H1 (cell line): Measurements from ENCODE around the gene MAP2K5.

Experiments
- CBX8 ChIP-seq: fragments of 300-800, 300-1000 bp; sonication (generic); IDR thresholded peaks from 2 replicates; pipeline ENCODE4 v1.7.1; 2016; ENCODE audit warnings: low read depth, low read length, borderline replicate concordance
- CTCF ChIP-seq, 3 experiments: IDR thresholded peaks; 1 replicate in 2 of 3; 2 replicates in 1 of 3; pipeline versions ENCODE4 v1.5.1 to v1.6.1; 2011; ENCODE audit warnings: low read length in 3 of 3, mild to moderate bottlenecking in 3 of 3, inconsistent platforms in 2 of 3, low read depth in 1 of 3, moderate library complexity in 1 of 3; ENCODE audit not compliant: insufficient read depth in 1 of 3; ENCODE audit errors: control extremely low read depth in 1 of 3
- GABPA ChIP-seq: IDR thresholded peaks from 2 replicates; pipeline ENCODE4 v1.6.1; 2011; ENCODE audit warnings: mild to moderate bottlenecking, low read length, moderate library complexity, borderline replicate concordance; ENCODE audit not compliant: insufficient read depth
- HDAC2 ChIP-seq, 2 experiments: fragments of 300-600 bp in 1 of 2; sonication (generic) in 1 of 2; IDR thresholded peaks; 2 replicates each; pipeline ENCODE4 v1.6.1; 2011 to 2012; ENCODE audit warnings: low read depth in 2 of 2, low read length in 2 of 2, mild to moderate bottlenecking in 2 of 2, moderate library complexity in 2 of 2, borderline replicate concordance in 1 of 2, inconsistent platforms in 1 of 2
- MAX ChIP-seq: IDR thresholded peaks from 2 replicates; pipeline ENCODE4 v1.6.1; 2012; ENCODE audit warnings: inconsistent platforms
- POLR2A ChIP-seq, 2 experiments: IDR thresholded peaks; 1 replicate in 1 of 2; 2 replicates in 1 of 2; pipeline ENCODE4 v1.6.1; 2011; ENCODE audit warnings: low read depth in 2 of 2, low read length in 2 of 2, mild to moderate bottlenecking in 2 of 2; ENCODE audit errors: control extremely low read depth in 1 of 2
- SIN3A ChIP-seq, 2 experiments: IDR thresholded peaks in 1 of 2; conservative IDR thresholded peaks in 1 of 2; 2 replicates each; pipeline ENCODE4 v1.6.1; 2011 to 2012; ENCODE audit warnings: low read length in 2 of 2, improper control_type of control experiment in 1 of 2, low read depth in 1 of 2, mild to moderate bottlenecking in 1 of 2
- ZNF274 ChIP-seq: IDR thresholded peaks from 2 replicates; pipeline ENCODE4 v1.7.0; 2012; ENCODE audit warnings: low read length, borderline replicate concordance; ENCODE audit errors: extremely low read depth

GRCh38 chr15:67717776-67718175 lies 175.3 kb downstream of the MAP2K5 start:
- TF ChIP-seq GABPA (no peak), CTCF (IDR thresholded peaks at IDR 0.05; ENCODE audit: control extremely low read depth in 1 of 3, insufficient read depth in 1 of 3, low read depth in 1 of 3, low read length in 3 of 3) (no peak), ZNF274 (no peak), CBX8 (no peak), POLR2A (IDR thresholded peaks at IDR 0.05; ENCODE audit: control extremely low read depth in 1 of 2, low read depth in 2 of 2, low read length in 2 of 2) (no peak), SIN3A (conservative IDR thresholded peaks at IDR 0.05 in 1 of 2, IDR thresholded peaks at IDR 0.05 in 1 of 2; ENCODE audit: low read depth in 1 of 2, low read length in 2 of 2) (no peak), MAX (no peak), HDAC2 (IDR thresholded peaks at IDR 0.05; ENCODE audit: borderline replicate concordance in 1 of 2, low read depth in 2 of 2, low read length in 2 of 2) (no peak)
